Measurements from ENCODE around the gene RHEBL1. TPM values are rescaled to one million over a fixed set of nuclear protein-coding genes. Genes with fewer than 3 reads are reported as not detected.

Gene RHEBL1
- total RNA-seq, 1 experiment from 2014 or later, result 9.0 TPM

DNA sequence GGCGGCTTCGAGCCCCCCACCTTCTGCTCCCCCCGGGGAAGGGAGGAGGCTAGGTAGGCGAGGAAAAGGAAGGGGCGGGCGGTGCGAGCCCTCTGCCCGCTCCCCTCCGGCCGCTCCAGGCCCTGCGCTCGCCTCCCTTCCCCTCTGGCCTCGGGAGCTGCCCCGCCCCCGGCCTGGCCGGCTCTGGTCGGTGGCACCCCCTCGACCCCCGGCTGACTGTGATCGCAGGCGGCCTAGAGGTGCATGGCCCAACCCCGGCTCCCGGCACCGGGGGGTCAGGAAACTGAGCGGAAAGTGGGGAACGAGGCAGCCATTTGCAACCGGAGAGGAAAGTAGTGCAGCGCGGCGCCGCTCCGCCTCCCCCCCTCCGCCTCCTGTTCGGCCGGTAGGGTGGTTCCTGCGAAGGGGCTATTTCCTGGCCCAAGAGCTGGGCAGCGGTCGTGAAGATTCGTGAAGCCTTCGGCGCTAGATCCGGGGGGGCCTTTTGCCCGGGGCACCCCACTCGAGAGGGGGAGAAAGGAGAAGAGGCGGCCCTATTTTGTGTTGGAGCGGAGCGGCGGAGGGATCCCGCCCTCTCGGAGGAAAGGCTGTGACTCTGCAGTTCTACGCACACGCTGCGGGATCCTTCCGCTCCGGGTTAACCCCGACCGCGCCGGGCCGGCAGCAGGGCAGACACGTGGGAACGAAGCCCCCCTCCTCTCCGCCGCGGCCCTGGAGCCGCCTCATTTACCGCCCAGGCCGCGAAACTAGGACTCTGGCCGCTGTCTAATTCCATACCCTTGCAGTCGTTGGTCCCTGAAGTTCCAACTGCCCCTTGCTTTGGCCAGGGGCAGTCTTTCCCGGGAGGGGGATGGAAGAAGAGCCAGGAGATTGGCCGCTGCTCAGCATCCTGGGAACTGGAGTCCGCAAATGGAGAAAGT, 9.3 kb downstream of the RHEBL1 start, which contains the start of gene KMT2D (continued):
- TF ChIP-seq, protein P1, sequence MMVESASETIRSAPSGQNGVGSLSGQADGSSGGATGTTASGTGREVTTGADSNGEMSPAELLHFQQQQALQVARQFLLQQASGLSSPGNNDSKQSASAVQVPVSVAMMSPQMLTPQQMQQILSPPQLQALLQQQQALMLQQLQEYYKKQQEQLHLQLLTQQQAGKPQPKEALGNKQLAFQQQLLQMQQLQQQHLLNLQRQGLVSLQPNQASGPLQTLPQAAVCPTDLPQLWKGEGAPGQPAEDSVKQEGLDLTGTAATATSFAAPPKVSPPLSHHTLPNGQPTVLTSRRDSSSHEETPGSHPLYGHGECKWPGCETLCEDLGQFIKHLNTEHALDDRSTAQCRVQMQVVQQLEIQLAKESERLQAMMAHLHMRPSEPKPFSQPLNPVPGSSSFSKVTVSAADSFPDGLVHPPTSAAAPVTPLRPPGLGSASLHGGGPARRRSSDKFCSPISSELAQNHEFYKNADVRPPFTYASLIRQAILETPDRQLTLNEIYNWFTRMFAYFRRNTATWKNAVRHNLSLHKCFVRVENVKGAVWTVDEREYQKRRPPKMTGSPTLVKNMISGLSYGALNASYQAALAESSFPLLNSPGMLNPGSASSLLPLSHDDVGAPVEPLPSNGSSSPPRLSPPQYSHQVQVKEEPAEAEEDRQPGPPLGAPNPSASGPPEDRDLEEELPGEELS (CRISPR knock-in tag; IDR thresholded peaks at IDR 0.05), result 0 out of 2 replicates have a peak, but pooled peaks have one; percentile 66
- TF ChIP-seq, protein P2, sequence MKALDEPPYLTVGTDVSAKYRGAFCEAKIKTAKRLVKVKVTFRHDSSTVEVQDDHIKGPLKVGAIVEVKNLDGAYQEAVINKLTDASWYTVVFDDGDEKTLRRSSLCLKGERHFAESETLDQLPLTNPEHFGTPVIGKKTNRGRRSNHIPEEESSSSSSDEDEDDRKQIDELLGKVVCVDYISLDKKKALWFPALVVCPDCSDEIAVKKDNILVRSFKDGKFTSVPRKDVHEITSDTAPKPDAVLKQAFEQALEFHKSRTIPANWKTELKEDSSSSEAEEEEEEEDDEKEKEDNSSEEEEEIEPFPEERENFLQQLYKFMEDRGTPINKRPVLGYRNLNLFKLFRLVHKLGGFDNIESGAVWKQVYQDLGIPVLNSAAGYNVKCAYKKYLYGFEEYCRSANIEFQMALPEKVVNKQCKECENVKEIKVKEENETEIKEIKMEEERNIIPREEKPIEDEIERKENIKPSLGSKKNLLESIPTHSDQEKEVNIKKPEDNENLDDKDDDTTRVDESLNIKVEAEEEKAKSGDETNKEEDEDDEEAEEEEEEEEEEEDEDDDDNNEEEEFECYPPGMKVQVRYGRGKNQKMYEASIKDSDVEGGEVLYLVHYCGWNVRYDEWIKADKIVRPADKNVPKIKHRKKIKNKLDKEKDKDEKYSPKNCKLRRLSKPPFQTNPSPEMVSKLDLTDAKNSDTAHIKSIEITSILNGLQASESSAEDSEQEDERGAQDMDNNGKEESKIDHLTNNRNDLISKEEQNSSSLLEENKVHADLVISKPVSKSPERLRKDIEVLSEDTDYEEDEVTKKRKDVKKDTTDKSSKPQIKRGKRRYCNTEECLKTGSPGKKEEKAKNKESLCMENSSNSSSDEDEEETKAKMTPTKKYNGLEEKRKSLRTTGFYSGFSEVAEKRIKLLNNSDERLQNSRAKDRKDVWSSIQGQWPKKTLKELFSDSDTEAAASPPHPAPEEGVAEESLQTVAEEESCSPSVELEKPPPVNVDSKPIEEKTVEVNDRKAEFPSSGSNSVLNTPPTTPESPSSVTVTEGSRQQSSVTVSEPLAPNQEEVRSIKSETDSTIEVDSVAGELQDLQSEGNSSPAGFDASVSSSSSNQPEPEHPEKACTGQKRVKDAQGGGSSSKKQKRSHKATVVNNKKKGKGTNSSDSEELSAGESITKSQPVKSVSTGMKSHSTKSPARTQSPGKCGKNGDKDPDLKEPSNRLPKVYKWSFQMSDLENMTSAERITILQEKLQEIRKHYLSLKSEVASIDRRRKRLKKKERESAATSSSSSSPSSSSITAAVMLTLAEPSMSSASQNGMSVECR (CRISPR knock-in tag; IDR thresholded peaks at IDR 0.05; ENCODE audit: borderline replicate concordance), result peak; percentile 67; the same call in 1 of the 2 replicates
- TF ChIP-seq, protein P3, sequence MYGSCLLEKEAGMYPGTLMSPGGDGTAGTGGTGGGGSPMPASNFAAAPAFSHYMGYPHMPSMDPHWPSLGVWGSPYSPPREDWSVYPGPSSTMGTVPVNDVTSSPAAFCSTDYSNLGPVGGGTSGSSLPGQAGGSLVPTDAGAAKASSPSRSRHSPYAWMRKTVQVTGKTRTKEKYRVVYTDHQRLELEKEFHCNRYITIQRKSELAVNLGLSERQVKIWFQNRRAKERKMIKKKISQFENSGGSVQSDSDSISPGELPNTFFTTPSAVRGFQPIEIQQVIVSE (CRISPR knock-in tag; IDR thresholded peaks at IDR 0.05; ENCODE audit: borderline replicate concordance), result no peak
- TF ChIP-seq PRRX2 (CRISPR knock-in tag; IDR thresholded peaks at IDR 0.05), result peak; percentile 12; the same call in 1 of the 2 replicates

DNA sequence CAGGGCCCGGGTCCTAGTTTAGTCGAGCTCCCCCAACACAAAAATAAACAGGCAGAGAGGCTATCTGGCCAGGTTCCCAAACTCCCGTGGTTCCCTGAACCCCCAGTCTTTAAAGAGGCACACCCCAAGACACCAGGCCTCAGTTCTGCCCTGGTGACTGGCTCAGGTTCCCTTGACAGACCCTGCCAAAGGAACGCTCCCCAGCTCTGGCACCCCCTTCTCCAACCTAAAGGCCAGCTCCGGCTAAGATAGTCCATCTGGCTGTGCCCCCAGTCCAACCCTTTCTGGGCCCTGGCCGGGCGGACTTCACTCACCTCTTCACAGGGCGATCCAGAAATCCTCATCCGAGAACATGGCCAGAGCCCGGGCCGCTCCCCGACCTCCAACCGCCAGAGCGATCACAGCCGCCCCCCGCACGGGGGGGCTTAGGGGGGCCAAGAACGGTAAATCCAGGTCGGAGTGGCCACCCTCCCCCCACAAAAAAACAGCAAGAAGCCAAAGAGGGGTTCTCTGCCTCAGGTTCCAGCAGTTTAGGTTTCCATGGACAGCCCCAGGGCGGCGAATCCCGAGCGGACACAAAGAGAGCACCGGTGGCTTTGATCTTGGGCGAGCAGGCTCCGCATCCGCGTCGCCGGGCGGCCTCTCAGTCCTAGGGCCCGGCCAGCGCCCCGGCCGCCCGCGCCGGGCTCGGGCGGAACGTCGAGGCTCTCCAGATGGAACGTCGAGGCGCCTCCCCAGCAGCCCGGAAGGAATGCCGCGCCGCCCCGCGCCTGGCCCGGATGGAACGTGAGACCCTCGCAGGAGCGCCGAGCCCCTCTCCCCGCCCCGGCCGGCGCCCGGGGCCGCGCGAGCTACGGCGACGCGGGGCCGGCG, 10.2 kb downstream of the RHEBL1 start:
- Mint-ChIP-seq H3K4me3 (peak overlapping the region; percentile 96), H3K4me1 (peaks cover 48% of the 10 kb centered on the region), H3K27me3 (ENCODE audit: low read depth) (no peaks in the 10 kb centered on the region), H3K36me3 (peaks cover 13% of the 10 kb centered on the region), H3K27ac (peak overlapping the region; percentile 44; the same call in 1 of the 2 replicates), H3K9me3 (no peaks in the 10 kb centered on the region)
- DNase-seq (ENCODE audit: low spot score) (peak; percentile 54), ATAC-seq (peak; percentile 1; the same call in 1 of the 2 replicates)
- CTCF ChIA-PET, result interaction anchor here (1.0 to 3.2 kb wide), 7 partner anchors 16 to 72 kb away, joined by 3 to 17 read pairs (median 4); partner anchors contain the start of gene DHH
- POLR2A ChIA-PET, result interaction anchor here (0.9 to 1.0 kb wide), 2 partner anchors 45 to 71 kb away, joined by 3 read pairs; partner anchors contain the start of gene TUBA1B
- TF ChIP-seq NR3C1 (CRISPR knock-in tag; conservative IDR thresholded peaks at IDR 0.05; ENCODE audit: low read depth), result no peak

DNA sequence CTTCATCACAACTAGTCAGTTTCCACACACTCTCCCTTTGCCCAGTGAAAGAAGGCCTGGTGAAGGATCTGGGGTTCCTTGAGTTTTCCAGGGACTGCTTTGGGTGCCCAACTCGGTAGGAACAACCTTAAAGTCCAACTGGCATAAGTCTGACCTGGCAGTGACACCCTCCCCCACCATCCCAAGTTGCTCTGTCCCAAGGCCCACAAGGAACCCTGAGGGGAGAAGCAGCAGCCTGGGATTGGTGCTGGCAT, 10.8 kb downstream of the RHEBL1 start:
- ChIA-PET CTCF (interaction anchor here (0.9 to 3.2 kb wide), 7 partner anchors 30 to 71 kb away, joined by 3 to 17 read pairs (median 4); partner anchors contain the start of gene DHH), POLR2A (interaction anchor here (0.9 kb wide), 1 partner anchor 72 kb away, joined by 3 read pairs; the partner anchor contains the start of gene TUBA1B)
- DNase-seq (ENCODE audit: low spot score), result no peak
- Mint-ChIP-seq H3K9me3 (no peaks in the 10 kb centered on the region), H3K27me3 (ENCODE audit: low read depth) (no peaks in the 10 kb centered on the region), H3K4me3 (peak overlapping the region; percentile 96), H3K4me1 (peaks cover 46% of the 10 kb centered on the region), H3K27ac (peak overlapping the region; percentile 44; the same call in 1 of the 2 replicates), H3K36me3 (peaks cover 18% of the 10 kb centered on the region)
- ATAC-seq, result no peak
- TF ChIP-seq CREB1 (CRISPR knock-in tag; IDR thresholded peaks at IDR 0.05) (no peak), CBFB (CRISPR knock-in tag; IDR thresholded peaks at IDR 0.05; ENCODE audit: low read depth) (no peak), ZNF263 (CRISPR knock-in tag; IDR thresholded peaks at IDR 0.05; ENCODE audit: low read depth) (no peak), ETV6 (CRISPR knock-in tag; IDR thresholded peaks at IDR 0.05) (no peak), TCF7 (CRISPR knock-in tag; IDR thresholded peaks at IDR 0.05; ENCODE audit: low read depth) (no peak), EMX1 (CRISPR knock-in tag; IDR thresholded peaks at IDR 0.05) (no peak), OVOL2 (CRISPR knock-in tag; IDR thresholded peaks at IDR 0.05; ENCODE audit: borderline replicate concordance) (no peak), ZNF219 (CRISPR knock-in tag; IDR thresholded peaks at IDR 0.05; ENCODE audit: borderline replicate concordance) (no peak), SP1 (CRISPR knock-in tag; conservative IDR thresholded peaks at IDR 0.05) (no peak)
- TF ChIP-seq, protein P1 (CRISPR knock-in tag; IDR thresholded peaks at IDR 0.05), result no peak
- TF ChIP-seq, protein P4, sequence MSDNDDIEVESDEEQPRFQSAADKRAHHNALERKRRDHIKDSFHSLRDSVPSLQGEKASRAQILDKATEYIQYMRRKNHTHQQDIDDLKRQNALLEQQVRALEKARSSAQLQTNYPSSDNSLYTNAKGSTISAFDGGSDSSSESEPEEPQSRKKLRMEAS (CRISPR knock-in tag; IDR thresholded peaks at IDR 0.05), result no peak
- TF ChIP-seq, protein P5, sequence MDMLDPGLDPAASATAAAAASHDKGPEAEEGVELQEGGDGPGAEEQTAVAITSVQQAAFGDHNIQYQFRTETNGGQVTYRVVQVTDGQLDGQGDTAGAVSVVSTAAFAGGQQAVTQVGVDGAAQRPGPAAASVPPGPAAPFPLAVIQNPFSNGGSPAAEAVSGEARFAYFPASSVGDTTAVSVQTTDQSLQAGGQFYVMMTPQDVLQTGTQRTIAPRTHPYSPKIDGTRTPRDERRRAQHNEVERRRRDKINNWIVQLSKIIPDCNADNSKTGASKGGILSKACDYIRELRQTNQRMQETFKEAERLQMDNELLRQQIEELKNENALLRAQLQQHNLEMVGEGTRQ (CRISPR knock-in tag; IDR thresholded peaks at IDR 0.05), result no peak
